HPDE6-E6E7 (cell line): ENCODE data around the gene AQP9.
"Not testable (repeated sequence)": the region's sequence is repeated elsewhere in the genome, so short reads cannot be mapped to it uniquely, and the experiment has no call there.

ENCODE experiments used
- DNase-seq: peaks from one replicate; pipeline ENCODE4 v3.0.0; 2011; ENCODE audit warnings: missing footprints; ENCODE audit errors: extremely low spot score

Gene AQP9

DNA sequence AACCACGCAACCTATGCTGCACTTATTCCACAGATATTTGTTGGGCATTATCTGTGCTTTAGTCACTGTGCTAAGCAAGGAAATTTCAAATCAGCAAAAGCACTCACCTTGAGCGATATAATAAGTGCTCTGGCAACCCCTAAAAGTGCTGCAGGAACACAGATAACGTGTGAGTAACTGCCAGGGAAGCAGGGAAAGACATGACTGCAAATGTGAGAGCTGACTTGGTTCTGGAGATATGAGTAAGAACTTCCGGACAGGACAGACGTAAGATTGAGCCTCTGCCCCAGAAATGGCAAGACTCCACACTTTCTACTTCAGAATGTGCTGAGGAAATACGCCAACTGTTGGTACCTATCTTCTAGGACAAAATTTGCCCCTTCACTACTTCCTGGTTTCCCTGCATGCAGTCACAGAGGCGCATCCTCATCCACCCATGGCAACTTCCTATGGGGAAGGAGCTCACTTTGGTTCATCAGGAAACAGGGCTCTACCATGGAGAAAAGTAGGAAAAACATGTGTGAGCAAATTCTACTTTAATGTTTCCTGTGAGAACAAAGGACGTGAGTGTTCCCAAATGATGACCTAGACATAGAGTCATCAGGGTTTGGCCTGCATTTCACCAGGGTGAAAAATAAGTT, 41.7 kb downstream of the AQP9 start:
- peak; percentile 27 for DNase-seq

DNA sequence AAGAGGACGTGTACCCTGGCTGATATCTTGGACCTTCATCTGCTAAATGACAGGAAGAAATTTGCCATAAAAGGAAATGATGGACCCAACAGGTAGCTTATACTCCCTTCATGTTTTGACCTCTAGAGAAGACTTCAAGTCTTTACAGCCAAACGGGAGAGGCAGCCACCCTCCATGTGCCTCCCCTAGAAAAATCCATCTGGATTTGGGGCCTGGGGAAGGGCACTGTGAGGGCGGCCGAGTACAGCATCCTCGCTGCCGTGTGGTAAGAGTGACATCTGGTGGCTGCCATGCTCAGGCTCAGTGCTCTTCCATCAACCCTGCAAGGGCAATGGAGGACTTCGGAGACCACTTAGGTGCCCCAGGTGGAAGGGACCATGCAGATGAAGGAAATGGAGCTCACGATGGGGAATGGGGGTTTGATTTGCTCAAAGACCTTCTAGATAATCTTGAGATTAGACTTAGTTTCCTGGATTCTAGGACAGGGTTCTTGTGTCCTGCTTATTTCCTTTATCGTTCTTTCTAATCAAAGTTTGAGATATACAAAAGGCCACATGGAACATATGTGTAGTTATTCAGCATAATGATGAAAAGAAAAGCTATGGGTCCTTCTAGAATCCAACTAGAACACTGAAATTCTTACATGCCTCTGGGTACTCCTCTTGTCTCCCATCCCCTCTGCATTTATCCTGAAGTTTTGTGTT, 44.4 kb downstream of the AQP9 start:
- DNase-seq: peak; percentile 71

GRCh38 chr15:58185439-58185838, 47.3 kb downstream of the AQP9 start:
- no peak for DNase-seq

GRCh38 chr15:58189148-58189811, 51.1 kb downstream of the AQP9 start:
- no peak for DNase-seq

DNA sequence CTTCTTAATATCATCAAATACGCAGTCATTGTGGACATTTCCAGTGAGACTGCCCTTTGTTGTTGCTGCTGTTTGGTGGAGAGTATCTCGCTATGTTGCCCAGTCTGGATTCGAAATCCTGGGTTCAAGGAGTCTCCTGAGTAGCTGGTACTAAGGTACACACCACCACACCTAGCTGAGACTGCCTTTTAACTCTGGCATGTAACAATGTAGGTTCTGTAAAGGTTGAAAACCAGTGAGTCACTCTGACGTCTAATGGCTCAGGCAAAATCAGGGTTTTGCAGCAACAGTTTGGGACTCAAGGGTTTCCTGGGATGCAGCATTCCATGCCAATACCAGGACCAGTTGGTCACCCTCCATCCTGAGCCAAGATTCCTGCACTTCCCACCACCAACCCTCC, 52.2 kb downstream of the AQP9 start:
- DNase-seq: peak; percentile 21

- DNase-seq: not testable (repeated sequence)
These were observed 55.5 kb downstream of the AQP9 start for GRCh38 chr15:58193636-58194035.

DNA sequence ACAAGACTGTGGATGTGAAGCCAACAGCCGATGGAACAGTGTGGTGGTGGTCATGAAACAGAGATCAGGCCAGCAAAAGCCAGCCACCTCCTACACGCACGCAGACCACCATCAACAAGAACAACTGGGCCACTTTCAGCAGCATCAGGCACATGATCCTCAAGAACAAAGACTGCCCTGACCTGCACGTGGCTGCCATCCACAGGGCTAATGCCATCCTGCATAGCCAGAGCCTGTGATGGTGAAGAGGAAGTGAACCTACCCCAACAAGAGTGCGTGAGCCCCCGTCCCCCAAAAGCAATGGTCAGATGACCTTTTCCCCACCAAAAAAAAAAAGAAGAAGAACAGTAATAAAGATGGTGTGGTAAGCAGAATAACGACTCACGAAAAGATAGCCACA, 62.6 kb downstream of the AQP9 start:
- no peak for DNase-seq

GRCh38 chr15:58201516-58201915, 63.3 kb downstream of the AQP9 start:
- no peak for DNase-seq

DNA sequence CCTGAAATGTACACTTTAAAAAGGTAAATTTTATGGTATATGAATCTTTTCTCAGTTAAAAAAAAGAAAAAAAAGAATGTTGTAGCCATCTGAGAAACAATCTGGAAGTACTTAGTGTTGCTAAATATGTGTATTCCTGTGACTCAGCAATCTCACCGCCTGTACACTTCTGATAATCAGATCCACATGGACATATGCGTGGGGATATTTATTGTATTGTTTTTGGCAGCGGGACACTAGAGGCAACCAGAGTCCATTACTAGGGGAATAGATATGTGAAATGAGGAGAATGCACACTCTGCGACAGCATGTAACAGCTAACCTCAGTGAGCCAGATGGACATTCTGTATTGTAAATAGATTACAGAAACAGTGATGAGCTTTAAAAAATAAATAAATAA, 65.4 kb downstream of the AQP9 start:
- DNase-seq: no peak

- no peak for DNase-seq
These were observed 68.0 kb downstream of the AQP9 start for GRCh38 chr15:58206151-58206550.

GRCh38 chr15:58208217-58208616, 70.0 kb downstream of the AQP9 start:
- not testable (repeated sequence) for DNase-seq

DNA sequence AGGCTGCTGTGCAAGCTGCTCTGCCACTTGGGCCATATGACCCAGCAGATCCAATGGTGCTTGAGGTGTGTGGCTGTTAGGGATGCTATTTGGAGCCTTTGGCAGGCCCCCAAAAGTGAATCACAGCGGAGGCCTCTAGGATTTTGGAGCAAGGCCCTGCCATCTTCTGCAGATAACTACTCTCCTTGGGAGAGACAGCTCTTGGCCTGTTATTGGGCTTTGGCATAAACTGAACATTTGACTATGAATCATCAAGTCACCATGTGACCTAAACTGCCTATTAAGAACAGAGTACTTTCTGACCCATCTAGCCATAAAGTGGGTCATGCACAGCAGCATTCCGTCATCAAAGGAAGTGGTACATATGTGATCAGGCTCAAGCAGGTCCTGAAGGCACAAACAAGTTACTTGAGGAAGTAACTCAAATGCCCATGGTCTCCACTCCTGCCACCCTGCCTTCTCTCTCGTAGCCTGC, 70.9 kb downstream of the AQP9 start:
- DNase-seq: not testable (repeated sequence)

GRCh38 chr15:58210031-58210430, 71.8 kb downstream of the AQP9 start:
- not testable (repeated sequence) for DNase-seq

GRCh38 chr15:58212909-58213526, 74.8 kb downstream of the AQP9 start:
- DNase-seq: peak; percentile 36

- DNase-seq: no peak
These were observed 75.6 kb downstream of the AQP9 start for GRCh38 chr15:58213587-58214338.

DNA sequence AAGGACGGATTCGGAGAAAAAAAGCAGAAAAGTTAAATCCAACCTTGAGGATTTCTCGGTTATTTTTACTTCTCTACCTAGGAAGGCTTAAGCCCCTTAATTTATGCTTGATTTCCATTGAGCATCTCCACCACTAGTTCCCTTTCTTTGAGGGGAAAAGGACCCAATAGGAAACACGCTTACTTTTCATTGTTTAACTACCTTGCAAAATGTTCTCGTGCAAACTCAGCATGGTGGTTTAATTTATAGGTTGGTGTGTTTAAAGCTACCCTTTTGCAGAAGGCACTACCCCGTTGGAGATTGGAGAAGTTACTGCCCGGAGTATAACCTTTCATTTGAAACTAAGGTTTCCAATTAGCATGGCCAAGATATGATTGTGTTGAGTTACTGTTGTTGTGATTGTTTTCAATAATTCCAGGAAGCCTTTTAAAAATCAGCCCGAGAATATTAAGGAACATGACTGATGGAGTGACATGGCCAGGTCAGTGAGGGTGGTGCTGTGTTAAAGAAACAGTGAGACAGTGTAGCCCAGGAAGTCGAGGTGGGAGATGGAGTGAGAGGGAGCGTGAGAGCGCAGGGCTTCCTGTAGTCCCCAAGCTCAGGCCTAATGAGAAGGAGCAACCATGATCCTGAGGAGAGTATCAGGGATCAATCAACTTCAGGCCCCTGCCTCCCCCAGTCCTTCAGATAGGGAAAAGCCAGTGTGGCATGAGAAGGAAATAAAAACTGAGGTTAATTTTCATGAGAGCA, 76.6 kb downstream of the AQP9 start:
- DNase-seq: no peak

DNA sequence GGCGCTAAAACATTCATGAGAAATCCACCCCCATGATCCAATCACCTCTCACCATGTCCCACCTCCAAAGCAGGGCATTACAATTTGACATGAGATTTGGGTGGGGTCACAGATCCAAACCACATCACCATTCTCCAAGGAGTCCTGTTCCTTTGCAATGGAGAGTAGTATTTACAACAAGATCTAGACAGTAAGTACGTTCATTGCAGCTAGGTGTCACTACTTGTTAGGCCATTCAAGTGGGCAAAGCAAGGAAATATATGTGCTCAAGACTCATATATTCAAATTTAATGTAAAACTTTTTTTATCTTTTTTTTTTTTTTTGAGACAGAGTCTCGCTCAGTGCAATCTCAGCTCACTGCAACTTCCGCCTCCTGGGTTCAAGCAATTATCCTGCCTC, 79.3 kb downstream of the AQP9 start:
- DNase-seq: no peak

DNA sequence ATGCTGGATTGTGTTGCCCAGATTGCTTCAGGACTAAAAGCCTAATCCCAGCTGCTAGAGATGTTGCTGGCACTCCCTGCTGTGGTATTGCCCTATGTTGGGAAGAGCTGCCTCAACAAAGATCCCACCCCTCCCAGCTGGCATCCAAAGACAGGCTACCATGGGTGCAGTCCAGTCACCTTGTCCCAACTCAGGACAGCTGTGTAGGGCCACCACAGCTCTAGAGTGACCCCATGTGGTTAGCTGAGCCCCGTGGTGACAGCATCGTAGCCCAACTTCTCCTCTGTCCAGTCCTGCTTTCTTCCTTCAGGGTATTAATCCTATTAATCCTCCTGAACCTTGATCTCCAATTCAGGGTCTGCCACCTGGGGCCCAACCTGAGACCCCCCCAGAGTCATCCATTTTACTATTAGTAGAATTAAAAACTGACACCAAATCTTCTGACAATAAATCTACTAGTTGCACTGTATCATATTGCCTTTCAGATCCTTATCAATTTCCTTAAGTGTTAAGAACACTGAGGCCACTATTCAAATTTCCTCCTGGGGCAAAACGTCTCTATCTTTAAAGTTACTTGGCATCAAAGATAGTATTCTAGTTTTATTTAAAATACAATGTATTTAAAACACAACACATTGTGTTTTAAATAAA, 83.5 kb downstream of the AQP9 start:
- DNase-seq: peak; percentile 40

- DNase-seq: no peak
These were observed 84.5 kb downstream of the AQP9 start for GRCh38 chr15:58222679-58223078.

DNA sequence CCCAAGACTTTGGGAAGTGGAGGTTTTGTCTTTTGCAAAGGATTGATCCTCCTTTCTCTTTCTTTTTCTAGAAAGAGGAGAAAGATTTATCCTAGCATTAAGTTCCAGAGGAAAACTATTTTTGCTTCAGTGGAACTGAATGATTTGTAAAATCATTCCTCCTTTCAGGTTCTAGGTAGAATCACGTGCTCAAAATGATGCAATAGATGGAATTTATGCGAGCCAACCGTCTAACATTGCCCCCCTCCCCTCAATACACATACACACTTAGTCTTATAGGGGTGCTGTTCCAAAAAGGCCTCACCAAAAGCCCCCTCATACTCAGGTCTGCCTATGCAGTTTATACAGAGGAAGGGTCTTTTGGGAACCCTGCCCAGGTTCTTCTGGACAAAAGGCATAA, 85.3 kb downstream of the AQP9 start:
- DNase-seq: no peak
